ENCODE results near the gene PHAX. TPM values are rescaled to one million over a fixed set of nuclear protein-coding genes. Genes with fewer than 3 reads are reported as not detected.
"Not testable (repeated sequence)": the region's sequence is repeated elsewhere in the genome, so short reads cannot be mapped to it uniquely, and the experiment has no call there.

Gene PHAX
- total RNA-seq, 1 experiment from 2014 or later = 57.4 TPM

DNA sequence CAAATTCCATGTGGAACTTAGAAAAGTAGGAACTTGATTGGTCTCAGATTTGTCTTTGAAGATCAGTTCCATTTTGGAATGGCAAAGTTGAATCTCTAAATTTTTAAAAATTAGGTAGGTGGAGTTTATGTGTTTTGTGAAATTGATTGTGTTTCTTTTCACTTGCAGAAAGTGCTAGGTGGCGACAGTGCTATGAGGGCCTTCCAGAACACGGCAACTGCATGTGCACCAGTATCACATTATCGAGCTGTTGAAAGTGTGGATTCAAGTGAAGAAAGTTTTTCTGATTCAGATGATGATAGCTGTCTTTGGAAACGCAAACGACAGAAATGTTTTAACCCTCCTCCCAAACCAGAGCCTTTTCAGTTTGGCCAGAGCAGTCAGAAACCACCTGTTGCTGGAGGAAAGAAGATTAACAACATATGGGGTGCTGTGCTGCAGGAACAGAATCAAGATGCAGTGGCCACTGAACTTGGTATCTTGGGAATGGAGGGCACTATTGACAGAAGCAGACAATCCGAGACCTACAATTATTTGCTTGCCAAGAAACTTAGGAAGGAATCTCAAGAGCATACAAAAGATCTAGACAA lies 2.8 kb downstream of the PHAX start:
- DNase-seq (ENCODE audit: low read depth) = no peak

DNA sequence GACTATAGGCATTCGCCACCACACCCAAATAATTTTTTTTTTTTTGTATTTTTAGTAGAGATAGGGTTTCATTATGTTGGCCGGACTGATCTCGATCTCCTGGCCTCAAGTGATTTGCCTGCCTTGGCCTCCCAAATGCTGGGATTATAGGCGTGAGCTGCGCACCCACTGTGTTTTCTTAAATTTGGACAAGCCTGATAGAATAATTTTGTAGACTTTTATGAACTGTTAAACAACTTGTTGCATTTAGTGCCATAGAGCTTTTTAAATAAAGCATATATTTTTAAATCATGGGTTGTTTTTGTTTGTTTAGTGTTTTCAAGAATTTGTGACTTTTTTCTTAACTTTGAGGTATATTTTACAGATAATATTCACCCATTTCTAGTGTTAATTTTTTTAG lies 4.8 kb downstream of the PHAX start:
- no peak for DNase-seq (ENCODE audit: low read depth)

DNA sequence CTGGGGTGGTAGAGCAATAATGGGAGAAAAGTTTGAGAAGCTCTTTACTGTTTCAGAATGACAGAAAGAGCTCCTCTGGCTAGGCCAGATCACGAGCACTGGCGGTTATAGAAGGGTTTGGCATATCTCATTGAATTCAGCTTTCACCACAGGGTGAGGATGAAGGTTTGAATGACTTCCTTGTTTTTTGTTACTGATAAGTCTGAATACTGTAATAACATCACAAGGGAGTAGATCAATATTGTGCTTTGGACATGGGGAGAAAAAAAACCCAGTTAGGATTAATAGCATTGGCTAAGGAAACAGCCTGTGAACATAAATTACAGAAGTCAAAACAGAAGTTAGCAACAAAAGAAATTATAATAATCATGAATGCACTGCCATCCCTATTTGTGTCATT lies 9.4 kb downstream of the PHAX start:
- DNase-seq (ENCODE audit: low read depth) = no peak

DNA sequence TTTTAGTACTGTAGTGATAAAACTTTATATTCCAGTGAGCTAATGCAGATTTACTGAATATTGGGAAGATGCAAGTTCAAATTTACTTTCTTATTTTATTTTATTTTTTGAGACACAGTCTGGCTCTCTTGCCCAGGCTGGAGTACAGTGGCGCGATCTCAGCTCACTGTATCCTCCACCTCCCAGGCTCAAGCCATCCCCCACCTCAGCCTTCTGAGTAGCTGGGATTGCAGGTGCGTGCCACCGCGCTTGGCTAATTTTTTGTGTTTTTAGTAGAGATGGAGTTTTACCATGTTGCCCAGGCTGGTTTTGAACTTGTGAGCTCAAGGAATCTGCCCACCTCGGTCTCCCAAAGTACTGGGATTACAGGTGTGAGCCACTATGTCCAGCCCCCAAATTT lies 9.9 kb downstream of the PHAX start:
- DNase-seq (ENCODE audit: low read depth) = no peak

DNA sequence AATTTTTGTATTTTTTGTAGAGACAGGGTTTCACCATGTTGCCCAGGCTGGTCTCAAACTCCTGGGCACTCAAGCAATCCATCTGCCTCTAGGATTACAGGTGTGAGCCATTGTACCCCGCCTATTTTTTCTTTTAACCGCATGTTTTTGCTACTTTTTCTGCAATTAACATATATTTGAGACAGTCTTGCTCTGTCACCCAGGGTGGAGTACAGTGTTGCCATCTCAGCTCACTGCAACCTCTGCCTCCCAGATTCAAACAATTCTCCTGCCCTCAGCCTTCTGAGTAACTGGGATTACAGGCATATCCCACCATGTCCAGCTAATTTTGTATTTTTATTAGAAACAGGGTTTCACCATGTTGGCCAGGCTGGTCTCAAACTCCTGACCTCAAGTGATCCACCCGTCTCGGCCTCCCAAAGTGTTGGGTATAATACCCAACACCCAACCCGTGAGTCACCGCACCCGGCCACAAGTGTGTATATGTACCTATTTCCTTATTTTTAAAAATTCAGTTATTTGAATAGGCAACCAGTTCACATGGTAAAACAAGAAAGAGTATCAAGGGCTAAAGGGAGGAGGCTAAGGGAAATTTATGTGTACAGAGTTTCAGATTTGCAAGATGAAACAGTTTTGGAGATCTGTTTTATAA lies 13.3 kb downstream of the PHAX start:
- DNase-seq (ENCODE audit: low read depth) = no peak

DNA sequence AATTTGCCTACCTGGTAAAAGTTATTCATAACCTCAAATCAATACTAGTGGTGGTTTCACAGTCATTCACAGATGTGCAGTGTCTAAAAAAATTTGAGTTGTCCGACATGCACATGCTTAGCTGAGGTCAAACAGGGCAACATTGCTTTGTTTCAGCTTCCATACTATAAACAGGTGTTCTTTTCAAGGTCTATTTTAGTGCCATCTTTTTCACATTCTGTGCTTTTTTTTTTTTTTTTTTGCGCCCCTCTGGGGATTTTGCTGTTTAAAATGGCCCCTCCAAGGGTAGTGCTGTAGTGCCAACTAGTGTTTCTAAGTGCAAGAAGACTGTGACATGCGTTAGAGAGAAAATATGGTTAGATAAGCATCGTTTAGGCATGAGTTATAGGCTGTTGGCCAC lies 14.5 kb downstream of the PHAX start:
- no peak for DNase-seq (ENCODE audit: low read depth)

DNA sequence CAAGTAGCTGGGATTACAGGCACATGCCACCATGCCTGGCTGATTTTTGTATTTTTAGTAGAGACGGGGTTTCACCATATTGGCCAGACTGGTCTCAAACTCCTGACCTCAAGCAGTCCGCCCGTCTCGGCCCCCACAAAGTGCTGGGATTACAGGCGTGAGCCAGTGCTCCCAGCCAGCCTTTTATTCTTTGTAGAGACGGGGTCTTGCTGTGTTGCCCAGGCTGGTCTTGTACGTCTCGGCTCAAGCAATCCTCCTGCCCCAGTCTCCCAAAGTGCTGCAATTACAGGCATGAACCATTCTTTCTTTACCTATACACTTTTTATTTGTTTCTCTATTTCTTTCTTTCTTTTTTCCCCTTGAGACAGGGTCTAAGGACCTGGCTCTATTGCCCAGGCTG lies 16.9 kb downstream of the PHAX start:
- DNase-seq (ENCODE audit: low read depth) = not testable (repeated sequence)

DNA sequence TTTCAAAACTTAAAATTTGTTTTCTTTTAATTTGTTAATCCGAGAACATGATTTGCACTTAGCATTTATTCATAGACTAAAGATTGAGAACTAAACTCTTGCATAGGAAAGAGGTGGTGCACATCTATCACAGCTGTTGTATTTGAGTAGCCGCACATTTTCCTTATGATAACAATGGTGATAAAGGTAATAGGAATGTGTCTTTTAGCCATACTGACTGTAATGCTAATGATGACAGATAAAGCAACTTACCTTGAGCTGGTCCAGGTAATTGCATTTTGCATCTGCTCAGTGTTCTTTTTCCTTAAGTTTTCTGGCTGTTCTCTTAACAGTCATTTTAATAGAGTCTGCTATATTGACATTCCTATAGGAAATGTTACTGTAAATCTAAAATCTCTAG lies 19.0 kb downstream of the PHAX start:
- DNase-seq (ENCODE audit: low read depth) = no peak

DNA sequence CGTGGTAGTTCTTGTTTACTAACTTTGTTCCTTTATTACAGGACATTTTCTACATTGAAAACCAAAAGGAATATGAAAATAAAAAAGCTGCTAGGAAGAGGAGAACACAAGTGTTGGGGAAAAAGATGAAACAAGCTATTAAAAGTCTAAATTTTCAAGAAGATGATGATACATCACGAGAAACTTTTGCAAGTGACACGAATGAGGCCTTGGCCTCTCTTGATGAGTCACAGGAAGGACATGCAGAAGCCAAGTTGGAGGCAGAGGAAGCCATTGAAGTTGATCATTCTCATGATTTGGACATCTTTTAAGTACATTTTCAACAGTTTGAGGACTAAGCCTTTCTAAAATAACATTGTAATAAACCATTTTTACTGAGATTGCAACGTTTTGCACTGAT lies 23.8 kb downstream of the PHAX start:
- peak; percentile 91 for DNase-seq (ENCODE audit: low read depth)

DNA sequence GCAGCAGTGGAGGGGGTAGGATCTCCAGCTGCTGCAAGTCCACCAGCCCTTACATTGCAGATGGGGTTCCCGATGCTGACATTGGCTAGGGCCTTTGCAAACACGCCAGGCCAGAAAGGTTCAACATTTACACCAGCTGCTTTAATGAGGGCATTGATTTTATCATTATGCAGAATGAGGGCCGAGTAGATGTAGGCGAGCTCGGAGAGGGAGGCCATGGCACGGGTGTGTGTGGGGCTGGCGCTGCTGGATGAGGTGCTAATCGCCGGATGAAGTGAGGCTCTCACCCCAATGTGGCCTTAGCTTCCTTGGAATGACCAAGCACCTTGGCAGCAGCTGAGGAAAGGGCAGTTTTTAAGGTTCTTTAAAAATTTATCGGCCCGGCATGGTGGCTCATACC lies 27.4 kb downstream of the PHAX start:
- no peak for DNase-seq (ENCODE audit: low read depth)

DNA sequence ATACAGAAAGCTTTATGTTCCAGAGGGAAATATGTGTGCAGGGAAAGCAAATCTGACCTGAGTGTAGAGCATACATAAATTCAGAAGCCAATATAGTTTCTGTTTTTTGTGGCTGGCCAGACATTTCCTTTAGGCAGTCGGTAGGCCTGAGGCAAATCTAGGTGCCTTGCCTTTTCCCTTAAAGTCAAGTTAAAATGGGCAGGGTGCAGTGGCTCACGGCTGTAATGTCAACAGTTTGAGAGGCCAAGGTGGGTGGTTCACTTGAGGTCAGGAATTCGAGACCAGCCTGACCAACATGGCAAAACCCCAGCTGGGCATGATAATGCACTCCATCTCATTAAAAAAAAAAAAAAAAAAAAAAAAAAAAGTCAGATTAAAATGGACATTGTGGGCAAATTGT lies 31.2 kb downstream of the PHAX start:
- peak; percentile 72 for DNase-seq (ENCODE audit: low read depth)

DNA sequence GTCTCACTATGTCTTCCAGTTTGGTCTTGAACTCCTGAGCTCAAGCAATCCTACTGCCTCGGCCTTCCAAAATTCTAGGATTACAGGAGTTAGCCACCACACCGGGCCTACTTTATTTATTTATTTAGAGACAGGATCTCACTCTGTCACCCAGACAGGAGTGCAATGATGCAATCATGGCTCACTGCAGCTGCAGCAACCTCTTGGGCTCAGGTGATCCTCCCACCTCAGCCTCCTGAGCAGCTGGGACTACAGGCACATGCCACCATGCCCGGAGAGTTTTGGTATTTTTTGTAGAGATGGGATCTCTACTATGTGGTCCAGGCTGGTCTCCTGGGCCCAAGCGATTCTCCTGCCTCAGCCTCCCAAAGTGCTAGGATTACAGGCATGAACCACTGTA lies 32.8 kb downstream of the PHAX start:
- DNase-seq (ENCODE audit: low read depth) = no peak

DNA sequence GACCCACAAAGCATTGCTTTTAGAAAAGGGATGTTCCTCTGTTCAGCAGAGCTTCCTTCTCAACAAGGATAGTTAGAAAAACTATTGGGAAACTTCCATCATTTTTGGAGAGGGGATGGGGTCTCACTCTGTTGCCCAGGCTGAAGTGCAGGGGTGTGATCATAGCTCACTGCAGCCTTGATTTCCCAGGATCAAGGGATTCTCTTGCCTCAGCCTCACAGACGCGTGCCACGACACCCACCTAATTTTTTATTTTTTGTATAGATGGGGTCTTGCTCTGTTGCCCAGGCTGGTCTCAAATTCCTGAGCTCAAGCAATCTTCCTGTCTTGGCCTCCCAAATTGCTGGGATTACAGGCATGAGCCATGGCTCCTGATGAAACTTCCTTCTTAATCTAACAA lies 34.8 kb downstream of the PHAX start:
- DNase-seq (ENCODE audit: low read depth) = no peak

DNA sequence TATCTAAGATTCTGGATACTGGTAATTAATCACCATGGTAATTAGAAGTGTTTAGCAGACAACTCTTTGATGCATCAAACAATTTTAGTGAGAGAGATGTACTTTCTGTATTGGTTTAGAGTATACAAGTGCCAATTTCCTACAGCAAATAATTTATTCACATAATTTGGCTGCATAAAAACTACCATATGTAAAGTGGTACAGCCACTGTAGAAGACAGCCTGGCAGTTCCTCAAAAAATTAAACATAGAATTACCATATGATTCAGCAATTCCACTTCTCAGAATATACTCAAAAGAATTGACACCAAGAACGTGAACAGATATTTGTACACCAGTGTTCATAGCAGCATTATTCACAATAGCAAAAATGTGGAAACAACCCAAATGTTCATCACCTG lies 36.2 kb downstream of the PHAX start:
- DNase-seq (ENCODE audit: low read depth) = no peak

DNA sequence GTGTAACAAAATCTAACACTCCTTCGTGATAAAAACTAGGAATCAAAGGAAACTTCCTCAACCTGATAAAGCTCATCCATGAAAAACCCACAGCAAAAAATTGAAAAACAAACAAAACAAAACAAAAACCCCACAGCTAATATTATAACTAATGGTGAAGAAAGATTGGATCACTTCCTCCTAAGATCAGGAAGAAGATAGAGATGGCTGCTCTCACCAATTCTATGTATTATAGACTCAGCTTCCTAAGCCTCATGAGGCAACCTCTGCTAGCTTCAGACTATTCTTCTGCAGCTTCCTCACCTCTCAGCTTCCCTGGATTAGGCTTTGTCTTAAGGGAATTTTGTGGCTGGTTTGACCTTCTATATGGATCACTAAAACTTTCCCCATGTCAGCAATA lies 40.1 kb downstream of the PHAX start:
- no peak for DNase-seq (ENCODE audit: low read depth)

DNA sequence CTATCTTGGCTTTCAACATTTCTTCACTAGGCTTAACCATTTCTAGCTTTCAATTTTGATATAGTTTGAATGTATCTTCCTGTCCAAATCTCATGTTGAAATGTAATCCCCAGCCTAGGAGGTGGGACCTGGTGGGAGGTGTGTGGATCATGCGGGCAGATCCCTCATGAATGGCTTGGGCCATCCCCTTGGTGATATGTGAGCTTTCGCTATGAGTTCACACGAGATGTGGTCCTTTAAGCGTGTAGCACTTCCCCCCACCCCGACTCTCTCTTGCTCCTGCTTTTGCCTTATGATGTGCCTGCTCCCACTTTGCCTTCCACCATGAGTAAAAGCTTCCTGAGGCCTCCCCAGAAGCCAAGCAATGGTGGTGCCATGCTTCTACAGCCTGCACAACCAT lies 40.6 kb downstream of the PHAX start:
- DNase-seq (ENCODE audit: low read depth) = no peak

DNA sequence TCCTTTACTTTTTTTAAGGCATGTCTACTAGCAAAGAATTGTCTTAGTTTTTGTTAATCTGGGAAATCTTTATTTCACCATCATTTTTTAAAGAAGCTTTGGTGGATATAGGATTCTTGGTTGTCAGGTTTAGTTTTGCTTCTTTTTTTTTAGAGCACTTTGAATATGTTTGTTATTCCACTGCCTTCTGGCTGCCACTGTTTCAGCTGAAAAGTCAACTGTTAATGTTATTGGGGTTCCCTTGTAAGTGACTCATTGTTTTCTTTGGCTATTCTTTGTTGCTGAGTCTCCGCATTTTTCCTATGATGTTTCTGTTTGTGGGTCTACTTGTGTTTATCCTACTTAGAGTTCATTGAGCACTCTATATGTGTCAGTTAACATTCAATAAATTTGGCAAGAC lies 44.4 kb downstream of the PHAX start:
- DNase-seq (ENCODE audit: low read depth) = peak; percentile 20

DNA sequence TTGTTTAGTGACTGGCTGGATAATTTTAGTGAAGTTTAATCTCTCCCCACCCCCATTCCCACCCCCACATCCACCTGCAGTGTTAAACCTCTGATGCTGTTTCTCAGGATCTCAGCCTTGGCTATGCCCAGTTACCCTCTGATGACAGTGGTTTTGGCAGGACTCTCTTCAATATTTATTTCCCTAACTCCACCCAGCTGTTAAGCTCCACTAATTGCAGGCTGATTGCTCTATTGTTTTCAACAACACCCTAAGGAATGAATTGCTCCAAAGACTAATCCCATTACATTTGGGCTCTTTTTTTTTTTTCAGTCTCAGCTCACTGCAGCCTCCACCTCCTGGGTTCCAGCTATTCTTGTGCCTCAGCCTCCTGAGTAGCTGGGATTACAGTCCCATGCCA lies 46.3 kb downstream of the PHAX start:
- no peak for DNase-seq (ENCODE audit: low read depth)

DNA sequence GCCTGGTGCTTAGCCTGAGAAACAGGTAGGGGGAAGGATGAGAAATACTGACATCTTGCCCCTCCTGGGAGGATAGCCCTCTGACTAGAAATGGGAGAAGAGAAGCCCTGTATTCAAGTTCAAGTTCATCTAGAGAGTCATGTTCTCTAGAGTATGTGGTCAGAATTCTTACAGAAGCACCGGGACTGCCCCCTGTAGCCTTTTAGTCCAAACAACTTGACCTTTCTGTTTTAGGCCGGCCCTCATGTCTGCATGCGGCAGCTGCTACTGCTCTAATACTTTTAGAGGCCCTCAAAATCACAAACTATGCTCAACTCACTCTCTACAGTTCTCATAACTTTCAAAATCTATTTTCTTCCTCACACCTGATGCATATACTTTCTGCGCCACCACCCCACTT lies 47.7 kb downstream of the PHAX start:
- DNase-seq (ENCODE audit: low read depth) = no peak

DNA sequence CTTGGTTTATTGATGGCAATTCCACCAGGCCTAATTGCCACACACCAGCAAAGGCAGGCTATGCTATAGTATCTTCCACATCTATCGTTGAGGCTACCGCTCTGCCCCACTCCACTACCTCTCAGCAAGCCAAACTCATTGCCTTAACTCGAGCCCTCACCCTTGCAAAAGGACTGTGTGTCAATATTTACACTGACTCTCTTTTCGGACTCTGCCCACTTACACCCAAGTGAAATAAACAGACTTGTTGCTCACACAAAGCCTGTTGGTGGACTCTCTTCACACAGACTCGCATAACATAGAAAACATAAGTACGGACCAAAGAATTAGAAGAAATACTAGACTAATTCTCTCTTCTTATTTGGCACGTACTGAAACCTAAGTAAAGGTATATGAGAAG lies 48.3 kb downstream of the PHAX start:
- DNase-seq (ENCODE audit: low read depth) = not testable (repeated sequence)

DNA sequence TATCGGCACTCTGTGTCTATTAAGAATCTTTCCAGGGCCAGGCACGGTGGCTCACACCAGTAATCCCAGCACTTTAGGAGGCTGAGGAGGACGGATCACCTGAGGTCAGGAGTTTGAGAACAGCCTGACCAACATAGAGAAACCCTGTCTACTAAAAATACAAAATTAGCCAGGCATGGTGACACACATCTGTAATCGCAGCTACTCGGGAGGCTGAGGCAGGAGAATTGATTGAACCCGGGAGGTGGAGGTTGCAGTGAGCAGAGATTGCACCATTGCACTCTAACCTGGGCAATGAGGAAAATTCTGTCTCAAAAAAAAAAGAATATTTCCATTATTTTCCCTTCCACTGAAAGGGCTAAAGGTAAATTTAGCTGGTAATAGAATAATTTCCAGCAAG lies 49.0 kb downstream of the PHAX start:
- DNase-seq (ENCODE audit: low read depth) = not testable (repeated sequence)

DNA sequence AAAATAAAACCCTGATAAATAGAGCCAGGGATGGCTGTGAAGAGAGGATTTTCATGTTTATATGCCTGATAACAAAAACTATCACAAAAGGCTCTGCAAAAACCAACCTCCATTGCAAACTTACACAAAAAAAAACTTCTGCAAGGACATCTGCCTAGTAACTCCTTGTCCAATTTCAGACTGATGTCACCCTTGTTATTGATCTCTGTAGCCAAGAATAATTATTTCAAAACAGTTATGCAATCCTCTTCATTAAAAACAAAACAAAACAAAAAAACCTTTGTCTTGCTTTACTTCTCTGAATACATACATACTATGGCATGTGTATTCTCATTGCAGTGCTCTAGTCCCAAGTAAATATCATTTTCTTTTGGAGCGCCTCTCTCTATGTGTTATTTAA lies 49.7 kb downstream of the PHAX start:
- DNase-seq (ENCODE audit: low read depth) = no peak

DNA sequence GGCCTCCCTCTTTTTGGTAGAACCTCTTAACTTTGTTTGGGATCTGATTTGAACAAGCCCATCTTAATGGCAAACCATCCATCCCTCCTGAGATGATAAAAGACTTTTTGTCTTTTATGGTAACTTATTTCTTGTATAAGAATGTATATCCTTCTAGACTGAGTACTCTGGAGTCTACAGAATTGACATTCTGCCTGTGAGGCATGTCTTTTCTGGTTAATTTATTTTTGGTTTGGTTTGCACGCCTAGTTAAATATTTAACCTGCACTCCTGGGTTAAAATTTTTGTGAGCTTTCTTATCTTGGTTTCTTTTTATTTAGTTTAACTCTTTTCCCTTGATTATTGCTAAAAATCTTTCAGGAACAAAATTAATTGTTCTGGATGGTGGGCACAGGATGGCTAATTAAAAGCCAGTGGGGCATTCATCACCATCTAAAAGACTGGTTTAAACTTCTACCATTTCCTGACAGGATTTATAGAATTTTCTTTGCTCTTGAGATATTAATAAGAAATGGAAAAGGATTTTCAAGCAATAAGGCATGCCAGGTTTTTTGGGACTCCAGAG lies 50.3 kb downstream of the PHAX start:
- no peak for DNase-seq (ENCODE audit: low read depth)

All from M059J (cell line).